Neural cell (in vitro differentiated cells): Measurements from ENCODE around the gene PPP2R5B. TPM values are rescaled to one million over a fixed set of nuclear protein-coding genes. Genes with fewer than 3 reads are reported as not detected.

Source experiments
- H2AFZ ChIP-seq: fragments of 200-600, 300-800 bp; sonication (generic), shearing (Covaris generic); 2 replicates; pipeline ENCODE4 v1.6.0; 2014; ENCODE audit warnings: low read depth, mild to moderate bottlenecking, antibody characterized with exemption, low read length, moderate library complexity
- H3F3A ChIP-seq: fragments of 200-600 bp; shearing (Covaris generic); 2 replicates; pipeline ENCODE4 v1.6.1; 2016; ENCODE audit warnings: mild to moderate bottlenecking, moderate library complexity, mixed read lengths, antibody characterized with exemption, low read length; ENCODE audit not compliant: insufficient read depth, poor library complexity, severe bottlenecking
- H3K27ac ChIP-seq: fragments of 200-600, 300-800 bp; sonication (generic), shearing (Covaris generic); 2 replicates; pipeline ENCODE4 v1.5.1; 2014; ENCODE audit warnings: mild to moderate bottlenecking, low read length, moderate library complexity
- H3K27me3 ChIP-seq: fragments of 300-800, 200-600 bp; sonication (generic), shearing (Covaris generic); 2 replicates; pipeline ENCODE4 v1.6.0; 2014; ENCODE audit warnings: mild to moderate bottlenecking, low read depth, low read length, moderate library complexity; ENCODE audit not compliant: insufficient read depth
- H3K36me3 ChIP-seq: fragments of 300-800, 200-600 bp; sonication (generic), shearing (Covaris generic); 2 replicates; pipeline ENCODE4 v1.5.1; 2014; ENCODE audit warnings: mild to moderate bottlenecking, antibody characterized with exemption, low read length, moderate library complexity; ENCODE audit not compliant: insufficient read depth
- H3K4me2 ChIP-seq: fragments of 300-800, 200-600 bp; sonication (generic), shearing (Covaris generic); 2 replicates; pipeline ENCODE4 v1.6.0; 2014; ENCODE audit warnings: mild to moderate bottlenecking, low read length
- H3K4me3 ChIP-seq: fragments of 300-800, 200-600 bp; sonication (generic), shearing (Covaris generic); 2 replicates; pipeline ENCODE4 v1.5.1; 2014; ENCODE audit warnings: mild to moderate bottlenecking, low read length, moderate library complexity
- H3K79me2 ChIP-seq: fragments of 200-600 bp; shearing (Covaris generic); replicated peaks from 2 replicates; pipeline ENCODE4 v1.6.0; 2014; ENCODE audit warnings: mild to moderate bottlenecking, low read length, moderate library complexity; ENCODE audit not compliant: insufficient read depth
- H3K9ac ChIP-seq: fragments of 300-800, 200-600 bp; sonication (generic), shearing (Covaris generic); 2 replicates; pipeline ENCODE4 v1.6.1; 2016; ENCODE audit warnings: mild to moderate bottlenecking, low read length, mixed read lengths
- H3K9me2 ChIP-seq: fragments of 200-600 bp; shearing (Covaris generic); 2 replicates; pipeline ENCODE4 v1.6.1; 2016; ENCODE audit warnings: mild to moderate bottlenecking, low read length, mixed read lengths; ENCODE audit not compliant: insufficient read depth
- H3K9me3 ChIP-seq: fragments of 200-600, 300-800 bp; sonication (generic), shearing (Covaris generic); 2 replicates; pipeline ENCODE4 v1.6.1; 2016; ENCODE audit warnings: mild to moderate bottlenecking, mixed run types, low read length, moderate library complexity, mixed read lengths
- H4K20me1 ChIP-seq: fragments of 200-600 bp; shearing (Covaris generic); 2 replicates; pipeline ENCODE4 v1.6.1; 2016; ENCODE audit warnings: mild to moderate bottlenecking, mixed run types; ENCODE audit not compliant: insufficient read depth
- CTCF ChIP-seq: fragments of 450-650 bp; IDR thresholded peaks from 2 replicates; pipeline ENCODE4 v1.5.1; 2014; ENCODE audit warnings: antibody characterized with exemption, mild to moderate bottlenecking, moderate library complexity; ENCODE audit not compliant: poor library complexity, severe bottlenecking
- EP300 ChIP-seq: fragments of 450-650 bp; conservative IDR thresholded peaks from 2 replicates; pipeline ENCODE4 v1.6.1; 2014; ENCODE audit warnings: antibody characterized with exemption, mild to moderate bottlenecking, moderate library complexity; ENCODE audit not compliant: poor library complexity, severe bottlenecking
- EZH2 ChIP-seq: fragments of 200-600, 300-800 bp; shearing (Covaris generic), sonication (generic); IDR thresholded peaks from 2 replicates; pipeline ENCODE4 v1.6.1; 2014; ENCODE audit warnings: antibody characterized with exemption, low read length, borderline replicate concordance, mild to moderate bottlenecking; ENCODE audit not compliant: insufficient read depth, poor library complexity, severe bottlenecking
- MXI1 ChIP-seq: fragments of 450-650 bp; conservative IDR thresholded peaks from 2 replicates; pipeline ENCODE4 v1.6.1; 2014; ENCODE audit warnings: antibody characterized with exemption, mild to moderate bottlenecking; ENCODE audit not compliant: poor library complexity, severe bottlenecking
- POLR2AphosphoS5 ChIP-seq: IDR thresholded peaks from 2 replicates; pipeline ENCODE4 v1.6.1; 2012
- RAD21 ChIP-seq: fragments of 450-650 bp; conservative IDR thresholded peaks from 2 replicates; pipeline ENCODE4 v1.6.1; 2014; ENCODE audit warnings: antibody characterized with exemption, mild to moderate bottlenecking, moderate library complexity
- REST ChIP-seq: IDR thresholded peaks from 2 replicates; pipeline ENCODE4 v1.6.1; 2012; ENCODE audit warnings: borderline replicate concordance
- SMC3 ChIP-seq: fragments of 450-650 bp; conservative IDR thresholded peaks from 2 replicates; pipeline ENCODE4 v1.6.1; 2014; ENCODE audit warnings: antibody characterized with exemption, mild to moderate bottlenecking, moderate library complexity; ENCODE audit not compliant: poor library complexity
- TAF1 ChIP-seq: IDR thresholded peaks from 2 replicates; pipeline ENCODE4 v1.6.1; 2012; ENCODE audit warnings: low read depth
- polyA plus RNA-seq: library from polyadenylated mRNA; depleted of rRNA; stranded (reverse); fragments of >200 nt; gene quantifications from 2 replicates; pipeline ENCODE4 v1.2.3, GENCODE V29; 2014

Gene PPP2R5B
- polyA plus RNA-seq, 1 donor from 2014 or later, result 76.1 TPM

- H3K4me2 ChIP-seq, result no peak overlapping the region
- no peak overlapping the region for H2AFZ ChIP-seq
- TF ChIP-seq RAD21 (no peak), REST (no peak), EP300 (no peak), CTCF (no peak), POLR2AphosphoS5 (no peak), TAF1 (no peak), SMC3 (no peak), MXI1 (no peak), EZH2 (no peak)
- H3K79me2 ChIP-seq, result peaks cover 7% of the 10 kb centered on the region
- H3K36me3 ChIP-seq, result no peaks in the 10 kb centered on the region
- H4K20me1 ChIP-seq, result no peaks in the 10 kb centered on the region
- no peak overlapping the region for H3K4me3 ChIP-seq
- H3K27me3 ChIP-seq, result no peaks in the 10 kb centered on the region
- H3K9me2 ChIP-seq, result no peaks in the 10 kb centered on the region
- H3F3A ChIP-seq, result no peaks in the 10 kb centered on the region
- no peak overlapping the region for H3K9ac ChIP-seq
- no peaks in the 10 kb centered on the region for H3K9me3 ChIP-seq
- no peak overlapping the region for H3K27ac ChIP-seq
Observed at GRCh38 chr11:64920124-64920523, 4.4 kb upstream of the PPP2R5B start.

- H3K9me3 ChIP-seq, result no peaks in the 10 kb centered on the region
- no peaks in the 10 kb centered on the region for H3F3A ChIP-seq
- TF ChIP-seq REST (no peak), TAF1 (no peak)
- no peak overlapping the region for H3K4me2 ChIP-seq
- H4K20me1 ChIP-seq, result no peaks in the 10 kb centered on the region
- no peaks in the 10 kb centered on the region for H3K27me3 ChIP-seq
- no peak overlapping the region for H3K9ac ChIP-seq
- H2AFZ ChIP-seq, result no peak overlapping the region
- H3K36me3 ChIP-seq, result no peaks in the 10 kb centered on the region
- no peaks in the 10 kb centered on the region for H3K9me2 ChIP-seq
- H3K79me2 ChIP-seq, result peaks cover 2% of the 10 kb centered on the region
- H3K27ac ChIP-seq, result no peak overlapping the region
- H3K4me3 ChIP-seq, result no peak overlapping the region
Observed at GRCh38 chr11:64921384-64921783, 3.1 kb upstream of the PPP2R5B start.
